K562 (cell line): Measurements from ENCODE around the gene VGF. TPM values are rescaled to one million over a fixed set of nuclear protein-coding genes. Genes with fewer than 3 reads are reported as not detected.
A peak's percentile ranks its signal among the peaks of the same experiment; 100 is the strongest.

ENCODE experiments used
- ARID1B ChIP-seq: fragments of 450-650 bp; IDR thresholded peaks from 2 replicates; pipeline ENCODE4 v1.6.1; 2016; ENCODE audit warnings: antibody characterized with exemption, mild to moderate bottlenecking, inconsistent platforms
- BCL6 ChIP-seq: fragments of 250-450 bp; sonication (Bioruptor Pico); IDR thresholded peaks from 2 replicates; pipeline ENCODE4 v1.4.0; 2020
- CBX5 ChIP-seq: IDR thresholded peaks from 2 replicates; pipeline ENCODE4 v1.6.1; 2014; ENCODE audit warnings: low read depth, borderline replicate concordance
- CCNT2 ChIP-seq: IDR thresholded peaks from 2 replicates; pipeline ENCODE4 v1.6.1; 2011; ENCODE audit warnings: borderline replicate concordance, low read depth, mild to moderate bottlenecking, moderate library complexity, mixed read lengths, low read length; ENCODE audit not compliant: insufficient read length; ENCODE audit errors: extremely low read depth
- CREB3 ChIP-seq: fragments of 450-650 bp; conservative IDR thresholded peaks from 2 replicates; pipeline ENCODE4 v1.6.1; 2016; ENCODE audit warnings: missing genetic modification characterization, low read depth, mild to moderate bottlenecking, missing compliant biosample characterization, moderate library complexity
- DMBX1 ChIP-seq: fragments of 250-450 bp; sonication (Bioruptor Pico); IDR thresholded peaks from 2 replicates; pipeline ENCODE4 v1.8.0; 2022; ENCODE audit warnings: inconsistent platforms, mild to moderate bottlenecking, moderate library complexity, borderline replicate concordance
- EGR1 ChIP-seq: fragments of 450-650 bp; conservative IDR thresholded peaks from 2 replicates; pipeline ENCODE4 v1.6.1; 2017; ENCODE audit warnings: mild to moderate bottlenecking
- ETV6 ChIP-seq, 3 experiments: fragments of 150-350 bp in 1 of 3; sonication (generic) in 1 of 3; formaldehyde crosslinking in 1 of 3; IDR thresholded peaks; 2 replicates each; pipeline versions ENCODE4 v1.6.1 to v1.8.0; 2014 to 2022; ENCODE audit warnings: borderline replicate concordance in 2 of 3, low read depth in 2 of 3, antibody characterized with exemption in 1 of 3, low read length in 1 of 3, mild to moderate bottlenecking in 1 of 3, missing genetic modification reagents in 1 of 3
- FOXM1 ChIP-seq, 2 experiments: fragments of 450-650 bp in 1 of 2; sonication (generic) in 1 of 2; formaldehyde crosslinking in 1 of 2; IDR thresholded peaks; 2 replicates each; pipeline versions ENCODE4 v1.6.1 to v1.9.0; 2017 to 2022; ENCODE audit warnings: low read depth in 2 of 2, mild to moderate bottlenecking in 2 of 2, missing genetic modification reagents in 1 of 2, moderate library complexity in 1 of 2
- KAT7 ChIP-seq: sonication (generic); formaldehyde crosslinking; IDR thresholded peaks from 2 replicates; pipeline ENCODE4 v1.8.0; 2022; ENCODE audit warnings: missing genetic modification reagents, mild to moderate bottlenecking, borderline replicate concordance
- KLF13 ChIP-seq: fragments of 450-650 bp; IDR thresholded peaks from 2 replicates; pipeline ENCODE4 v1.6.1; 2016; ENCODE audit warnings: missing genetic modification characterization, low read depth, mild to moderate bottlenecking, missing compliant biosample characterization, moderate library complexity, borderline replicate concordance
- MXI1 ChIP-seq: IDR thresholded peaks from 2 replicates; pipeline ENCODE4 v1.6.1; 2011; ENCODE audit warnings: low read depth, mild to moderate bottlenecking, improper control_type of control experiment, low read length
- NFIC ChIP-seq: fragments of 450-650 bp; IDR thresholded peaks from 2 replicates; pipeline ENCODE4 v1.6.1; 2017; ENCODE audit warnings: mild to moderate bottlenecking, inconsistent platforms
- NR2C2 ChIP-seq, 2 experiments: fragments of 200-800 bp in 1 of 2; sonication (Bioruptor generic) in 1 of 2; sonication (generic) in 1 of 2; formaldehyde crosslinking in 1 of 2; IDR thresholded peaks; 2 replicates each; pipeline versions ENCODE4 v1.6.1 to v1.8.0; 2016 to 2022; ENCODE audit warnings: mild to moderate bottlenecking in 1 of 2, missing compliant biosample characterization in 1 of 2, missing genetic modification characterization in 1 of 2, missing genetic modification reagents in 1 of 2
- NUFIP1 ChIP-seq: fragments of 450-650 bp; IDR thresholded peaks from 2 replicates; pipeline ENCODE4 v1.6.1; 2018; ENCODE audit not compliant: partially characterized antibody
- RAD51 ChIP-seq: fragments of 450-650 bp; IDR thresholded peaks from 2 replicates; pipeline ENCODE4 v1.7.1; 2016; ENCODE audit warnings: low read depth, mild to moderate bottlenecking, borderline replicate concordance
- RNF2 ChIP-seq: sonication (generic); IDR thresholded peaks from 2 replicates; pipeline ENCODE4 v1.6.1; 2016
- SNAPC5 ChIP-seq: fragments of 250-450 bp; sonication (Bioruptor Pico); IDR thresholded peaks from 2 replicates; pipeline ENCODE4 v1.8.0; 2021; ENCODE audit warnings: moderate library complexity, mild to moderate bottlenecking, inconsistent platforms
- TSHZ1 ChIP-seq: fragments of 250-450 bp; sonication (Bioruptor Pico); IDR thresholded peaks from 2 replicates; pipeline ENCODE4 v1.4.0; 2020; ENCODE audit warnings: mild to moderate bottlenecking, moderate library complexity
- ZFP1 ChIP-seq: fragments of 450-650 bp; formaldehyde crosslinking; IDR thresholded peaks from 2 replicates; pipeline ENCODE4 v1.4.0; 2020; ENCODE audit warnings: mild to moderate bottlenecking, mixed read lengths
- ZNF121 ChIP-seq: sonication (generic); formaldehyde crosslinking; conservative IDR thresholded peaks from 2 replicates; pipeline ENCODE4 v1.8.0; 2022; ENCODE audit warnings: missing genetic modification reagents
- ZNF644 ChIP-seq: fragments of 200-800 bp; sonication (Bioruptor generic); IDR thresholded peaks from 2 replicates; pipeline ENCODE4 v1.6.1; 2016; ENCODE audit warnings: low read depth, missing genetic modification characterization, missing compliant biosample characterization
- ZNF707 ChIP-seq: fragments of 250-450 bp; sonication (Bioruptor Pico); conservative IDR thresholded peaks from 2 replicates; pipeline ENCODE4 v1.8.0; 2022; ENCODE audit warnings: inconsistent platforms, mild to moderate bottlenecking, moderate library complexity
- ZNF77 ChIP-seq: fragments of 250-450 bp; sonication (Bioruptor Pico); IDR thresholded peaks from 2 replicates; pipeline ENCODE4 v1.5.0; 2020
- polyA plus RNA-seq, 8 experiments: library from polyadenylated mRNA; depleted of rRNA in 4 of 8; stranded (reverse) in 5 of 8; unstranded in 3 of 8; fragments of >200 nt; fragmentation: Nextera tagmentation in 2 of 8; fragmentation: Illumina TruSeq in 1 of 8; extraction: Ambion mirVana in 2 of 8; extraction: Trizol in 1 of 8; gene quantifications; 2 replicates each; pipeline versions ENCODE4 v1.2.1 to v1.2.3, GENCODE V29; 2011 to 2014; ENCODE audit warnings: inconsistent platforms in 1 of 8, missing spikeins in 1 of 8
- total RNA-seq, 7 experiments: library from RNA; depleted of rRNA in 6 of 7; stranded (reverse); fragments of >200 nt in 6 of 7; fragmentation: Illumina TruSeq in 2 of 7; extraction: Trizol in 2 of 7; gene quantifications; 2 replicates each; pipeline versions ENCODE4 v1.2.1 to v1.2.3, GENCODE V29; 2011 to 2021; ENCODE audit warnings: low replicate concordance in 1 of 7

VGF gene
- total and polyA plus RNA-seq, 9 of the 15 experiments (the other 6 are each of a cell fraction or from before 2014, with no cell fraction given) = 0.03 to 5.7 (median 0.34) TPM

GRCh38 chr7:101124376-101125056 lies 40.9 kb downstream of the VGF start (continued):
- TF ChIP-seq RAD51 = peak; percentile 35; the same call in 1 of the 2 replicates
- no peak for TF ChIP-seq NFIC
- no peak for TF ChIP-seq SNAPC5
- peak; percentile 29; the same call in 1 of the 2 replicates for TF ChIP-seq ARID1B
- 0 out of 4 replicates have a peak, but pooled peaks of 1 of the 2 experiments have one; percentile 37 for TF ChIP-seq ETV6 (IDR thresholded peaks at IDR 0.05; ENCODE audit: borderline replicate concordance in 1 of 2, low read depth in 2 of 2, low read length in 1 of 2)
- TF ChIP-seq ETV6 (CRISPR knock-in tag; IDR thresholded peaks at IDR 0.05; ENCODE audit: borderline replicate concordance) = no peak
- no peak for TF ChIP-seq CREB3 (tag)
- no peak for TF ChIP-seq CCNT2
- TF ChIP-seq BCL6 (CRISPR knock-in tag) = no peak
- TF ChIP-seq EGR1 = peak; percentile 31; the same call in 1 of the 2 replicates
- peak; percentile 55; the same call in 1 of the 2 replicates for TF ChIP-seq ZNF644 (tag)
- no peak for TF ChIP-seq ZNF121 (CRISPR knock-in tag)
- no peak for TF ChIP-seq KAT7 (CRISPR knock-in tag)
- TF ChIP-seq ZNF707 (CRISPR knock-in tag) = no peak
- no peak for TF ChIP-seq ZFP1 (CRISPR knock-in tag)
- TF ChIP-seq MXI1 = no peak
- no peak for TF ChIP-seq CBX5
- TF ChIP-seq ZNF77 (CRISPR knock-in tag) = no peak
- TF ChIP-seq NR2C2 (CRISPR knock-in tag; IDR thresholded peaks at IDR 0.05) = no peak
- TF ChIP-seq NR2C2 (tag; IDR thresholded peaks at IDR 0.05) = peak; percentile 32; the same call in 1 of the 2 replicates
- TF ChIP-seq TSHZ1 (CRISPR knock-in tag) = no peak
- no peak for TF ChIP-seq KLF13
- no peak for TF ChIP-seq DMBX1 (CRISPR knock-in tag)
- TF ChIP-seq RNF2 = no peak
- TF ChIP-seq FOXM1 (IDR thresholded peaks at IDR 0.05; ENCODE audit: low read depth) = no peak
- no peak for TF ChIP-seq FOXM1 (CRISPR knock-in tag; IDR thresholded peaks at IDR 0.05; ENCODE audit: low read depth)
- no peak for TF ChIP-seq NUFIP1
